BLaER1 (cell line): ENCODE results near the gene DISC1.
"Not testable (repeated sequence)": the region's sequence is repeated elsewhere in the genome, so short reads cannot be mapped to it uniquely, and the experiment has no call there.

Source experiments
- H3K27ac ChIP-seq: shearing (Covaris generic); formaldehyde crosslinking; 2 replicates; pipeline ENCODE4 v1.8.1; 2022
- H3K27me3 ChIP-seq: shearing (Covaris generic); formaldehyde crosslinking; 2 replicates; pipeline ENCODE4 v1.8.1; 2022
- H3K36me3 ChIP-seq: shearing (Covaris generic); formaldehyde crosslinking; 2 replicates; pipeline ENCODE4 v1.8.1; 2022
- H3K4me1 ChIP-seq: shearing (Covaris generic); formaldehyde crosslinking; 2 replicates; pipeline ENCODE4 v1.8.1; 2022
- H3K4me2 ChIP-seq: shearing (Covaris generic); formaldehyde crosslinking; 2 replicates; pipeline ENCODE4 v1.8.1; 2022
- H3K4me3 ChIP-seq: shearing (Covaris generic); formaldehyde crosslinking; 2 replicates; pipeline ENCODE4 v1.8.1; 2022
- H3K9ac ChIP-seq: shearing (Covaris generic); formaldehyde crosslinking; 2 replicates; pipeline ENCODE4 v1.8.1; 2022
- H3K9me3 ChIP-seq: shearing (Covaris generic); formaldehyde crosslinking; 2 replicates; pipeline ENCODE4 v1.8.1; 2022
- H4K20me1 ChIP-seq: shearing (Covaris generic); formaldehyde crosslinking; 2 replicates; pipeline ENCODE4 v1.8.1; 2022
- Cebpa-rat ChIP-seq: shearing (Covaris generic); IDR thresholded peaks from 2 replicates; pipeline ENCODE4 v1.8.1; 2022

The DISC1 gene

GRCh38 chr1:231751415-231751814 is 124.8 kb downstream of the DISC1 start:
- no peak for TF ChIP-seq Cebpa-rat
- no peaks in the 10 kb centered on the region for H3K27me3 ChIP-seq
- no peak overlapping the region for H3K4me2 ChIP-seq
- no peak overlapping the region for H3K27ac ChIP-seq
- peaks cover 42% of the 10 kb centered on the region for H3K36me3 ChIP-seq
- no peak overlapping the region for H3K4me3 ChIP-seq
- H3K9ac ChIP-seq = no peak overlapping the region
- H3K9me3 ChIP-seq = peaks cover 40% of the 10 kb centered on the region
- no peaks in the 10 kb centered on the region; the same call in 1 of the 2 replicates for H3K4me1 ChIP-seq
- H4K20me1 ChIP-seq = no peaks in the 10 kb centered on the region

- Histone ChIP-seq H4K20me1 (no peaks in the 10 kb centered on the region), H3K27ac (no peak overlapping the region), H3K36me3 (peaks cover 49% of the 10 kb centered on the region), H3K4me1 (no peaks in the 10 kb centered on the region; the same call in 1 of the 2 replicates), H3K4me2 (no peak overlapping the region), H3K9me3 (peaks cover 30% of the 10 kb centered on the region), H3K9ac (no peak overlapping the region), H3K27me3 (no peaks in the 10 kb centered on the region), H3K4me3 (no peak overlapping the region)
- no peak for TF ChIP-seq Cebpa-rat
Observed at GRCh38 chr1:231753313-231753712, 126.7 kb downstream of the DISC1 start.

DNA sequence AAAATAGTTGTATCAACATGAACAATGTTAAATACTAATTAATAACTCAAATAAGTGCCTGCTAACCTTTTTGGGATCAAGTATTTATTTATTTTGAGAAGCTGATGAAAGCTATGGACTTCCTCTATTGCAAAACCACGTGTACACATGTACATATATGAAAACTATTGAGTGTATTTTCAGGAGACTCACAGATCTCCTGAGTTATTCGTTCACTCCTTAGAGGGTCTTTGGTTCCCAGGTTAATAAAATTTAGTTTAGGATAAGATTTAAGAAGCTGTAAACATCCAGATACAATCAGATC is 130.5 kb downstream of the DISC1 start:
- Histone ChIP-seq H3K4me1 (no peaks in the 10 kb centered on the region), H3K4me2 (no peak overlapping the region), H3K27me3 (no peaks in the 10 kb centered on the region), H3K36me3 (peaks cover 31% of the 10 kb centered on the region), H3K27ac (no peak overlapping the region), H3K9ac (no peak overlapping the region), H4K20me1 (no peaks in the 10 kb centered on the region), H3K4me3 (no peak overlapping the region), H3K9me3 (peaks cover 23% of the 10 kb centered on the region)
- no peak for TF ChIP-seq Cebpa-rat

- no peak overlapping the region for H3K4me2 ChIP-seq
- no peak overlapping the region for H3K27ac ChIP-seq
- no peak overlapping the region for H3K9ac ChIP-seq
- no peak for TF ChIP-seq Cebpa-rat
- peaks cover 25% of the 10 kb centered on the region for H3K36me3 ChIP-seq
- no peak overlapping the region for H3K4me3 ChIP-seq
- no peaks in the 10 kb centered on the region for H3K27me3 ChIP-seq
- no peaks in the 10 kb centered on the region for H3K4me1 ChIP-seq
- H3K9me3 ChIP-seq = peaks cover 16% of the 10 kb centered on the region
- no peaks in the 10 kb centered on the region for H4K20me1 ChIP-seq
Observed at GRCh38 chr1:231757759-231758158, 131.2 kb downstream of the DISC1 start.

- H3K27ac ChIP-seq = no peak overlapping the region
- H3K36me3 ChIP-seq = 0 out of 2 replicates have a peak, but pooled peaks cover 11% of the 10 kb centered on the region
- H3K9me3 ChIP-seq = no peaks in the 10 kb centered on the region
- no peaks in the 10 kb centered on the region for H4K20me1 ChIP-seq
- TF ChIP-seq Cebpa-rat = no peak
- H3K4me1 ChIP-seq = no peaks in the 10 kb centered on the region
- H3K27me3 ChIP-seq = no peaks in the 10 kb centered on the region
- no peak overlapping the region for H3K4me3 ChIP-seq
- H3K9ac ChIP-seq = no peak overlapping the region
- H3K4me2 ChIP-seq = no peak overlapping the region
Observed at GRCh38 chr1:231761252-231761651, 134.7 kb downstream of the DISC1 start.

DNA sequence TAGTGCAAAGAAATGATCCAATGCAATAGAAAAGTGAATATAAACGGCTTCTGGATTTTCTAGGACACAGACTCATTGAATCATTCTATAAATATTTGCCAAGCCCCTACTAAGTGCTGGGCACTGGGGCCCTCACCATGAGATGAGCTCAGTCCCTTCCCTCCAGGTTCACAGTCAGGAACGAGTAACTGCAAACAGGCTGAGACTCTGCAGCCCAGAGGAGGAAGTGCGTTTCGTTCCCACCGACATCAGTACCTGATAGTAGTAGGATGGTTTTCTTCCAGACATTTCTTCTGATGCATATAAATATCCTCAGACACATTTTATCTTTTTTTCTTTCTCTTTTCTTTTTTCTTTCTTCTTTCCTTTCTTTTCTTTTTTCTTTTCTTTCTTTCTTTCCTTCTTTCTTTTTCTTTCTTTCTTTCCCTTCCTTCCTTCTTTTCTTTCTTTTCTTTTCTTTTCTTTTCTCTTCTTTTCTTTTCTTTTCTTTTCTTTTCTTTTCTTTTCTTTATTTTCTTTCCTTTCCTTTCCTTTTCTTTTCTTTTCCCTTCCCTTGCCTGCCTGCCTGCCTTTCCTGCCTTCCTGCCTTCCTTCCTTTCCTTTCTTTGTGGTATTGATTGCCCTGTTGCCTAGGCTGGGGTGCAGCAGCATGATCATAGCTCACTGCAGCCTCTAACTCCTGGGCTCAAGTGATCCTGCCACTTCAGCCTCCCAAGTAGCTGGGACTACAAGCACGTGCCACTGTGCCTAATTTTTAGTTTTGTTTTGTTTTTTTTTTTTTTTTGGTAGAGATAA is 135.4 kb downstream of the DISC1 start:
- Histone ChIP-seq H3K36me3 (0 out of 2 replicates have a peak, but pooled peaks cover 12% of the 10 kb centered on the region), H4K20me1 (no peaks in the 10 kb centered on the region), H3K27me3 (no peaks in the 10 kb centered on the region)

DNA sequence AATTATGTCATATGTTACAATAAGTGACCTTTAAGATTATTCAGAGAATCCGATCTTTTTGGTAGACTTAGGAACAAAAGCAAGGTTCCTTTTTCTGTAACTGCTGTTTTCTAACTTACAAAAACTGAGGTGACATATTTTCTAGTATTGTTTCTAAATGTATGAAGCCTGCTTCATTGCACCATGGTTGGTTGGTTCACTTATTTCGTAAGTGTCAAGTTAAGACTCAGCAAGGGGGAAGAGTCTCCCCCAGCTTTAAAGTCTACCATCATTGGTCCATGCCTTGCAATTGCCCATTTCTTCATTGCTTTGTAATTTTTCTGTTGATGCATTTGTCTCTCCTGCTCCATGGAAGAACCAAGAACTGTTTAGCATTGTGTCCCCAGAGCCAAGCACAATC is 136.9 kb downstream of the DISC1 start:
- Histone ChIP-seq H3K4me3 (no peak overlapping the region), H3K9ac (no peak overlapping the region), H3K36me3 (0 out of 2 replicates have a peak, but pooled peaks cover 12% of the 10 kb centered on the region), H3K27ac (no peak overlapping the region), H3K9me3 (no peaks in the 10 kb centered on the region), H3K4me1 (no peaks in the 10 kb centered on the region), H3K4me2 (no peak overlapping the region), H3K27me3 (no peaks in the 10 kb centered on the region), H4K20me1 (no peaks in the 10 kb centered on the region)
- TF ChIP-seq Cebpa-rat = no peak

More for the DNA sequence above, 135.4 kb downstream of the DISC1 start:
- Histone ChIP-seq H3K4me1 (no peaks in the 10 kb centered on the region), H3K9ac (no peak overlapping the region), H3K9me3 (no peaks in the 10 kb centered on the region), H3K27ac (no peak overlapping the region), H3K4me2 (no peak overlapping the region), H3K4me3 (no peak overlapping the region)
- TF ChIP-seq Cebpa-rat = no peak

GRCh38 chr1:231765825-231766224 is 139.2 kb downstream of the DISC1 start:
- not testable (repeated sequence) for H3K4me3 ChIP-seq, H3K27ac ChIP-seq, H3K9me3 ChIP-seq, H4K20me1 ChIP-seq, H3K27me3 ChIP-seq, H3K9ac ChIP-seq, H3K4me1 ChIP-seq, H3K4me2 ChIP-seq
- peaks cover 15% of the 10 kb centered on the region for H3K36me3 ChIP-seq

DNA sequence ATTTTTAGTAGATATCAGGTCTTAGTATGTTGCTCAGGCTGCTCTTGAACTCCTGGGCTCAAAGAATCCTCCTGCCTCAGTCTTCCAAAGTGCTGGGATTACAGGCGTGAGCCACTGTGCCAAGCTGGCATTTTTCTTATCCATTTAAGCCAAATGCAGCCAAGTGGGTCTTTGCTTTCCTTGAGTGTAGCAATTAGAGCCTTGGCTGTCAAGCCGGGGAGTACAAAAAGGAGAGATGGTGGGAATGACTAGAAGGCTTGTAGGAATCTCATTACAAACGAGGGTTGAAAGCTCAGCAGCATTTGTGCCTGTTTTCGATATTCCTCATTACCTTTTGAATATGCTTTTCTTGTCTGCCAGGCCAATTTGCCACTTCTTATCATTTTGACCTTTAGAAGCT is 140.9 kb downstream of the DISC1 start:
- Histone ChIP-seq H3K9ac (no peak overlapping the region), H3K4me1 (no peaks in the 10 kb centered on the region), H3K4me3 (no peak overlapping the region), H3K4me2 (no peak overlapping the region), H3K27me3 (no peaks in the 10 kb centered on the region), H3K9me3 (no peaks in the 10 kb centered on the region), H3K27ac (no peak overlapping the region), H3K36me3 (peaks cover 31% of the 10 kb centered on the region), H4K20me1 (no peaks in the 10 kb centered on the region)
- no peak for TF ChIP-seq Cebpa-rat

- no peak for TF ChIP-seq Cebpa-rat
- no peaks in the 10 kb centered on the region for H4K20me1 ChIP-seq
Observed at GRCh38 chr1:231768416-231768815, 141.8 kb downstream of the DISC1 start.

More at GRCh38 chr1:231768416-231768815, 141.8 kb downstream of the DISC1 start:
- no peak overlapping the region for H3K4me2 ChIP-seq
- no peaks in the 10 kb centered on the region for H3K9me3 ChIP-seq
- no peaks in the 10 kb centered on the region for H3K4me1 ChIP-seq
- peaks cover 34% of the 10 kb centered on the region for H3K36me3 ChIP-seq
- H3K9ac ChIP-seq = no peak overlapping the region
- no peaks in the 10 kb centered on the region for H3K27me3 ChIP-seq
- no peak overlapping the region for H3K4me3 ChIP-seq
- no peak overlapping the region for H3K27ac ChIP-seq
